T-cell (primary cell): ENCODE measurements around the gene HMGB4. TPM values are rescaled to one million over a fixed set of nuclear protein-coding genes. Genes with fewer than 3 reads are reported as not detected.
A peak's percentile ranks its signal among the peaks of the same experiment; 100 is the strongest.

ENCODE experiments used
- ATAC-seq, 4 experiments: fragments of 200-7000 bp in 3 of 4; fragments of 150-1000 bp in 1 of 4; cut with Tn5 transposase; replicated peaks in 1 of 4; 1 replicate in 3 of 4; 2 replicates in 1 of 4; pipeline ENCODE4 v1.10.0; 2021; ENCODE audit warnings: moderate library complexity in 3 of 4, mild to moderate bottlenecking in 2 of 4, moderate number of reproducible peaks in 1 of 4
- CTCF ChIA-PET, 2 donors: fragments of 300-600 bp; sonication (Branson Sonifier 250); formaldehyde crosslinking; loops; one replicate each; lab custom pipeline; 2022; ENCODE audit warnings: antibody characterized with exemption in 2 of 2; lab: Charles Lee
- POLR2A ChIA-PET, 2 donors: fragments of 300-600 bp; sonication (Branson Sonifier 250); formaldehyde crosslinking; loops; one replicate each; lab custom pipeline; 2022; ENCODE audit warnings: antibody characterized with exemption in 2 of 2; lab: Charles Lee
- DNase-seq, 35 experiments: peaks; one replicate each; pipeline versions ENCODE4 v3.0.0 to v3.0.0-alpha.2; 2013 to 2023
- H3K27ac ChIP-seq: one replicate; pipeline ENCODE4 v1.5.1; 2013; ENCODE audit warnings: low read length
- H3K27me3 ChIP-seq, 2 experiments: replicated peaks in 1 of 2; 1 replicate in 1 of 2; 2 replicates in 1 of 2; pipeline versions ENCODE4 v1.6.1 to v1.7.0; 2013; ENCODE audit warnings: low read length in 1 of 2, mixed read lengths in 1 of 2; ENCODE audit not compliant: control insufficient read depth in 2 of 2, insufficient read depth in 2 of 2; ENCODE audit errors: extremely low read depth in 1 of 2
- H3K36me3 ChIP-seq, 2 donors: 1 replicate in 1 of 2; 2 replicates in 1 of 2; pipeline versions ENCODE4 v1.6.1 to v1.7.0; 2013; ENCODE audit warnings: low read length in 1 of 2; ENCODE audit not compliant: control insufficient read depth in 2 of 2, insufficient read depth in 1 of 2; ENCODE audit errors: extremely low read depth in 1 of 2
- H3K4me1 ChIP-seq, 2 experiments: 1 replicate in 1 of 2; 2 replicates in 1 of 2; pipeline versions ENCODE4 v1.6.1 to v1.7.0; 2013; ENCODE audit warnings: low read length in 2 of 2, mixed read lengths in 1 of 2; ENCODE audit not compliant: insufficient read depth in 2 of 2, control insufficient read depth in 1 of 2; ENCODE audit errors: extremely low read depth in 1 of 2
- H3K4me3 ChIP-seq, 2 donors: 1 replicate in 1 of 2; 2 replicates in 1 of 2; pipeline versions ENCODE4 v1.5.1 to v1.7.0; 2013; ENCODE audit warnings: mild to moderate bottlenecking in 2 of 2, low read length in 1 of 2, moderate library complexity in 1 of 2; ENCODE audit not compliant: control insufficient read depth in 1 of 2; ENCODE audit errors: extremely low read depth in 1 of 2
- H3K9me3 ChIP-seq: 2 replicates; pipeline ENCODE4 v1.7.0; 2013
- H3K27ac Mint-ChIP-seq, 2 donors: one replicate each; pipeline ENCODE4 v1.8.0; 2020 to 2021; ENCODE audit warnings: mild to moderate bottlenecking in 2 of 2, mixed read lengths in 2 of 2
- H3K27me3 Mint-ChIP-seq, 2 donors: one replicate each; pipeline ENCODE4 v1.8.0; 2021 to 2022; ENCODE audit warnings: mixed read lengths in 2 of 2
- H3K36me3 Mint-ChIP-seq: one replicate; pipeline ENCODE4 v1.8.0; 2021; ENCODE audit warnings: mixed read lengths
- H3K4me1 Mint-ChIP-seq, 3 donors: one replicate each; pipeline ENCODE4 v1.8.0; 2020 to 2022; ENCODE audit warnings: mixed read lengths in 3 of 3, mild to moderate bottlenecking in 1 of 3
- H3K4me3 Mint-ChIP-seq, 3 donors: one replicate each; pipeline ENCODE4 v1.8.0; 2020 to 2022; ENCODE audit warnings: mild to moderate bottlenecking in 3 of 3, mixed read lengths in 3 of 3, moderate library complexity in 3 of 3
- H3K9me3 Mint-ChIP-seq, 3 donors: one replicate each; pipeline ENCODE4 v1.8.0; 2020 to 2022; ENCODE audit warnings: mixed read lengths in 3 of 3
- WGBS: methylation state at CpG from one replicate; pipeline ENCODE4 v1.1.5; 2013; ENCODE audit warnings: missing lambda C conversion rate; ENCODE audit not compliant: insufficient coverage; 5-methylcytosine and 5-hydroxymethylcytosine counted together
- total RNA-seq, 35 experiments: library from RNA in 6 of 35; stranded (reverse) in 6 of 35; fragments of 120-200 nt in 1 of 35; gene quantifications; one replicate each; pipeline versions ENCODE4 v1.2.1 to v1.2.4 and lab custom pipeline; 2013 to 2026

The HMGB4 gene
- total RNA-seq, 5 donors from 2014 or later (not counting 1 experiment from before 2014, with no cell fraction given), result not detected

DNA sequence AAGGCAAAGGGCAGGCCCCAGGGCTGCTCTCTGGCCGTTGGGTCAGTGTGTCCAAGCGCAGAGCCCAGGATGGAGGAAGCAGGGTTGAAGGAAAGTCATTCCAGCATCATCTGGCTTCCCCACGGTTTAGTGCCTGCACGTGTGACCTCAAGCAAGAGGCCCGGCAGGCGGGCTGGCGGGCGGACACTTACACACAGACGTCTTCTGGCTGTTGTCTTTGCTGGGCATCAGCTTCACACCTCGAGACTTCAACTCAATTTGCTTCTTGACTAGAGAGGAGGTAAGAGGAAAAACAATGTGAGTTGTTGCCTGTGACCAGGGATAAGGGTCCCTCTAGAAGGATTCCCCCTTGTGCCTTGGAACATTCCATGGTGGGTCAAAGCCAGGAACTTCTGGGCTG is 38.4 kb upstream of the HMGB4 start:
- Mint-ChIP-seq H3K27me3 (peaks cover 36 to 39% of the 10 kb centered on the region in 2 donors), H3K4me3 (no peak overlapping the region), H3K9me3 (peaks cover 0 to 8% (median 0%) of the 10 kb centered on the region in 3 donors), H3K4me1 (no peaks in the 10 kb centered on the region), H3K27ac (peak overlapping the region in 1 of 2 donors; percentile 9), H3K36me3 (no peaks in the 10 kb centered on the region)
- no peak overlapping the region for H3K27ac ChIP-seq
- DNase-seq, result no peak
- CTCF ChIA-PET, result no interaction called here
- H3K9me3 ChIP-seq, result no peaks in the 10 kb centered on the region
- no peaks in the 10 kb centered on the region for H3K36me3 ChIP-seq
- POLR2A ChIA-PET, result no interaction called here
- H3K4me3 ChIP-seq, result no peak overlapping the region
- H3K27me3 ChIP-seq, result peaks cover 0 to 14% of the 10 kb centered on the region in 2 experiments
- no peak for ATAC-seq
- no peaks in the 10 kb centered on the region for H3K4me1 ChIP-seq
- 78% methylated on average over 8 of the region's 10 CpGs for WGBS

DNA sequence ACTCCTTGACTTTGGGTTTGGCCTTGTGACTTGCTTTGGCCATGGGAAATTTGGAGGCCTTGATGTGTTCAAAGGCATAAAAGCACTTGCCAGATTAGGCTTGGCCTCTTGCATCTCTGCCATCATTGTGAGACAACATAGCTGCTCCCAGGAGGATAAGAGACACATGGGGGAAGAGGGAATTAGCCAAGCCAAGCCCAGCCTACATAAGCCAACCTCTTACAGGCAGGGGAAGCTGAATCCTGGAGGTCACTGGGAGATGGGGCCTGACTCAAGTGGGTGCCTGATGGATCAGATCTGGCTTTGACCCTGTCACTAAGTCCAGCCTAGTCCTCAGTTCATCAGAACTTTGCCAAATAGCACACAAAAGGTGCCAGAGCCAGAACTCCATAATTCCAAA is 37.6 kb upstream of the HMGB4 start:
- H3K36me3 Mint-ChIP-seq, result no peaks in the 10 kb centered on the region
- POLR2A ChIA-PET, result no interaction called here

DNA sequence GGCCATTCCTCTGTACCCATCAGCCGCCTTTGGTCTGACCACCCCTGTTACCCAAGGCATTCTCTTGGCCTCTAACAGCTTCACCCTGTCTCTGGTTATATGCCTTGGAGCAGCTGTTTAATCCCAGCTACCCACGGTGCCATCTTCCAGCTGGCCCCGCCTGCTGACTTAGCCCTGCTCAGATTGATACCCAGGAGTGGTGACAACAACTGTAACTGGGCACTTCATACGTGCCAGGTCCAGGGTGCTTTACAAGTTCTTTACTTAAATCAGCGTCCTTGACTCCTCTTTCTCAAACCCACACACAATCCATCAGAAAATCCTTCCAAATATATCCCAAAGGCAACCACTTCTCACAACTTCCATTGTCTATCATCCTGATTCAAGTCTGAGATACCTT is 37.2 kb upstream of the HMGB4 start:
- WGBS, result 81% methylated on average over 5 of the region's 5 CpGs
- Mint-ChIP-seq H3K4me1 (no peaks in the 10 kb centered on the region), H3K9me3 (peaks cover 0 to 8% (median 0%) of the 10 kb centered on the region in 3 donors), H3K4me3 (no peak overlapping the region), H3K27me3 (peaks cover 34 to 40% of the 10 kb centered on the region in 2 donors), H3K27ac (no peak overlapping the region), H3K36me3 (no peaks in the 10 kb centered on the region)
- H3K27me3 ChIP-seq, result peaks cover 0 to 14% of the 10 kb centered on the region in 2 experiments
- ATAC-seq (no peak), DNase-seq (no peak)
- no peaks in the 10 kb centered on the region for H3K4me1 ChIP-seq
- no peaks in the 10 kb centered on the region for H3K9me3 ChIP-seq
- CTCF ChIA-PET, result interaction anchor here in 1 of 2 donors (0.6 kb wide), 1 partner anchor 1739 kb away, joined by 3 read pairs; no protein-coding TSS in a partner anchor
- H3K4me3 ChIP-seq, result no peak overlapping the region
- POLR2A ChIA-PET, result no interaction called here
- no peaks in the 10 kb centered on the region for H3K36me3 ChIP-seq
- no peak overlapping the region for H3K27ac ChIP-seq

More for the DNA sequence above, 37.6 kb upstream of the HMGB4 start:
- peaks cover 0 to 8% (median 0%) of the 10 kb centered on the region in 3 donors for H3K9me3 Mint-ChIP-seq
- Histone ChIP-seq H3K4me3 (no peak overlapping the region), H3K36me3 (no peaks in the 10 kb centered on the region), H3K27me3 (peaks cover 0 to 14% of the 10 kb centered on the region in 2 experiments), H3K9me3 (no peaks in the 10 kb centered on the region), H3K4me1 (no peaks in the 10 kb centered on the region), H3K27ac (no peak overlapping the region)
- CTCF ChIA-PET, result no interaction called here
- no peak overlapping the region for H3K27ac Mint-ChIP-seq
- H3K27me3 Mint-ChIP-seq, result peaks cover 36 to 42% of the 10 kb centered on the region in 2 donors
- H3K4me1 Mint-ChIP-seq, result no peaks in the 10 kb centered on the region
- no peak overlapping the region for H3K4me3 Mint-ChIP-seq
- DNase-seq (no peak), ATAC-seq (no peak)

DNA sequence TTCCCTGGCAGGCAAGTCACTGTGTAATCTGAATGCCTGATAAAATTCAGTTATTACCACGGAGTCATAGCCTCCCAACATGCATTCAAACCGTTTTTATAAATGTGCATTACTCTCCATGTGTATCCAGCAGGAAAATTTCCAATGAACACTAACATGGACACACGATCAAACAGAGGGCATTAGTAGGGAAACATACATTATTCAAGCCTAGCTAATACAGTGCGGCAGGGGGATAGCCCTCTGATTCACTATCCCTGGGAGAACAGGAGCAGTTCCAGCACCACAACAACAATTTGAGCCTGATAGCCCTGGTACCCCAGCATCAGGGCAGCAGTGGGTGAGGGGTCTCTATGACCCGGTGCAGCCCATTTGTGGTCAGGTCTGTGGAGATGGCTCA is 35.8 kb upstream of the HMGB4 start:
- CTCF ChIA-PET, result no interaction called here
- Histone ChIP-seq H3K9me3 (no peaks in the 10 kb centered on the region), H3K27ac (no peak overlapping the region), H3K4me1 (no peaks in the 10 kb centered on the region), H3K36me3 (no peaks in the 10 kb centered on the region), H3K27me3 (peaks cover 0 to 7% of the 10 kb centered on the region in 2 experiments), H3K4me3 (no peak overlapping the region)
- no peak for ATAC-seq
- no peaks in the 10 kb centered on the region for H3K4me1 Mint-ChIP-seq
- POLR2A ChIA-PET, result no interaction called here
- DNase-seq, result no peak
- H3K27me3 Mint-ChIP-seq, result peaks cover 26 to 29% of the 10 kb centered on the region in 2 donors
- H3K4me3 Mint-ChIP-seq, result no peak overlapping the region
- H3K9me3 Mint-ChIP-seq, result peaks cover 0 to 13% (median 0%) of the 10 kb centered on the region in 3 donors
- 68% methylated on average over 3 of the region's 5 CpGs for WGBS
- no peak overlapping the region for H3K27ac Mint-ChIP-seq
- H3K36me3 Mint-ChIP-seq, result no peaks in the 10 kb centered on the region

DNA sequence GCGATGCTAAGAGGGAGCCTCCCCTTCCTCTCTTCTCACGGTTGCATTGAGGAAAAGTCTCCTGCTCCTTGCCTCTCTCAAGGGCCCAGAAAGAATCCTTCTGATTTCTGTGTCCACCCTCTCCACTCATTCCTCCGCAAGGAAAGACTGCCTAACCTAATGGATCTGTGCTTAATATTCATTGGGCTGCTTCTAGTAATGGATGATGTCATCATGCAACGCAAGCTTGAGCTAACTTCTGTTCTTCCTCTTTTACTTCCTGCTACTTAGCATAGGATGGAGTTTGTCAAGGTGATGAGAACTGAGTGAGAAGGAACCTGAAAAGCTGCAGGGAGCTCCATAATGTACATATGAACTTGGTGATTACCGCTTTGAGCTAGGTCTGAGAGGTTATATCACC is 35.2 kb upstream of the HMGB4 start:
- Histone ChIP-seq H3K27me3 (peaks cover 0 to 7% of the 10 kb centered on the region in 2 experiments), H3K36me3 (no peaks in the 10 kb centered on the region), H3K27ac (no peak overlapping the region), H3K9me3 (no peaks in the 10 kb centered on the region), H3K4me1 (no peaks in the 10 kb centered on the region), H3K4me3 (no peak overlapping the region)
- CTCF ChIA-PET, result no interaction called here
- peaks cover 0 to 13% (median 0%) of the 10 kb centered on the region in 3 donors for H3K9me3 Mint-ChIP-seq
- POLR2A ChIA-PET, result no interaction called here
- no peak for DNase-seq
- no peak overlapping the region for H3K27ac Mint-ChIP-seq
- 100% methylated on average over 1 of the region's 5 CpGs for WGBS
- H3K27me3 Mint-ChIP-seq, result peaks cover 25 to 26% of the 10 kb centered on the region in 2 donors
- ATAC-seq, result no peak
- H3K4me1 Mint-ChIP-seq, result no peaks in the 10 kb centered on the region
- H3K36me3 Mint-ChIP-seq, result no peaks in the 10 kb centered on the region
- H3K4me3 Mint-ChIP-seq, result no peak overlapping the region

DNA sequence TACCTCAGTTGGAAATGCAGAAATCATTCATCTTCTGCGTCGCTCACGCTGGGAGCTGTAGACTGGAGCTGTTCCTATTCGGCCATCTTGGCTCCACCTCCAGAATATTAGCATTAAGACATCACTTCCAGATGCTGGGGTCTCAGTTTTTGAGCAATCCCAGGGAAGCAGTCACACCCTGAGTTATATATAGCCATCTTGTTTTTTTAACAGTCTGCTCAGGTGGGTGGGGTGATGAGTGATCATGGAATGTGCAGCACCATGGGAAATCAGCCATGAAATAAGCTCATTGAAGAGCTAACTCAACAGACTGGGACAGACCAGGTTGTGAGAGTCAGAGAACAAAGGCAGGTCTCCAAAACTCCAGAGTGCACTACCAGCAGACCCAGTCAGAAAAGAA is 27.0 kb upstream of the HMGB4 start:
- Histone ChIP-seq H3K4me1 (no peaks in the 10 kb centered on the region), H3K4me3 (no peak overlapping the region), H3K9me3 (no peaks in the 10 kb centered on the region), H3K27me3 (no peaks in the 10 kb centered on the region), H3K27ac (no peak overlapping the region), H3K36me3 (no peaks in the 10 kb centered on the region)
- ChIA-PET POLR2A (no interaction called here), CTCF (no interaction called here)
- Mint-ChIP-seq H3K36me3 (no peaks in the 10 kb centered on the region), H3K27ac (no peak overlapping the region), H3K4me1 (no peaks in the 10 kb centered on the region), H3K9me3 (peaks cover 0 to 5% (median 4%) of the 10 kb centered on the region in 3 donors), H3K27me3 (peaks cover 0 to 7% of the 10 kb centered on the region in 2 donors), H3K4me3 (no peak overlapping the region)
- ATAC-seq (no peak), DNase-seq (no peak)
- WGBS, result 95% methylated on average over 4 of the region's 4 CpGs

DNA sequence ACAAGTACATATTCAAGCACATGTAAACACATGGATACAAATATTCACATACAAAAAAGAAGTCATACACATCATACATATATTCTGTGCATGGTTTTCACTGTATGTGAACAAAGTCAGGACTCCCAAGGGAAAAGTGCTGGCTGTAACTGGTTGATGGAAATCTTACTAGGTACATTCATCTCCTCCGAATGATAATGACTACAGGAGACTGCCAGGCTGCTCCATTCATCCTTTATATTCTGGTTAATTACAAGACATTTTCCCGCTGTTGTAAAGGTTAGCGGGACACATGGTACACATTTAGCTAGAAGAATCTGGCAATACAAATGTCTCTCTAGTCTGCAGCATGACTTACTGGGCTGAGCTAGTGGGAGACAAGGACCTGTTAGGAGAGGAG is 26.2 kb upstream of the HMGB4 start:
- POLR2A ChIA-PET, result no interaction called here
- CTCF ChIA-PET, result no interaction called here
- Mint-ChIP-seq H3K36me3 (no peaks in the 10 kb centered on the region), H3K27me3 (peaks cover 0 to 7% of the 10 kb centered on the region in 2 donors), H3K4me1 (no peaks in the 10 kb centered on the region), H3K4me3 (no peak overlapping the region), H3K27ac (no peak overlapping the region), H3K9me3 (peaks cover 0 to 4% (median 0%) of the 10 kb centered on the region in 3 donors)
- no peaks in the 10 kb centered on the region for H3K36me3 ChIP-seq
- ATAC-seq (no peak), DNase-seq (no peak)
- no peaks in the 10 kb centered on the region for H3K27me3 ChIP-seq
- H3K9me3 ChIP-seq, result no peaks in the 10 kb centered on the region
- no peak overlapping the region for H3K27ac ChIP-seq
- no peaks in the 10 kb centered on the region for H3K4me1 ChIP-seq
- WGBS, result 100% methylated on average over 2 of the region's 3 CpGs
- H3K4me3 ChIP-seq, result no peak overlapping the region
